CD4-positive, CD25-positive, alpha-beta regulatory T cell (primary cell): ENCODE measurements around the gene PRKAR2B. TPM values are rescaled to one million over a fixed set of nuclear protein-coding genes. Genes with fewer than 3 reads are reported as not detected.

Source experiments
- ATAC-seq, 2 donors: fragments of 150-1000 bp; cut with Tn5 transposase; one replicate each; pipeline ENCODE4 v1.10.0; 2021; ENCODE audit warnings: low read depth in 2 of 2, moderate number of reproducible peaks in 2 of 2, moderate library complexity in 1 of 2
- DNase-seq, 3 donors: peaks; one replicate each; pipeline versions ENCODE4 v3.0.0 to v3.0.0-alpha.2; 2012 to 2022; ENCODE audit warnings: mixed read lengths in 1 of 3
- H3K27ac ChIP-seq: one replicate; pipeline ENCODE4 v1.7.0; 2013; ENCODE audit warnings: mild to moderate bottlenecking, low read length; ENCODE audit not compliant: insufficient read depth, poor library complexity, severe bottlenecking
- H3K27me3 ChIP-seq: one replicate; pipeline ENCODE4 v1.7.0; 2013; ENCODE audit warnings: low read length; ENCODE audit not compliant: control insufficient read depth, insufficient read depth
- H3K36me3 ChIP-seq: one replicate; pipeline ENCODE4 v1.7.0; 2013; ENCODE audit warnings: mild to moderate bottlenecking, low read length, moderate library complexity; ENCODE audit not compliant: control insufficient read depth, insufficient read depth
- H3K4me1 ChIP-seq: 2 replicates; pipeline ENCODE4 v1.7.0; 2013; ENCODE audit warnings: mild to moderate bottlenecking, low read length; ENCODE audit not compliant: insufficient read depth, control insufficient read depth, poor library complexity, severe bottlenecking
- H3K4me3 ChIP-seq: one replicate; pipeline ENCODE4 v1.7.0; 2013; ENCODE audit warnings: low read depth, mild to moderate bottlenecking, low read length, moderate library complexity
- H3K9me3 ChIP-seq, 2 experiments: 1 replicate in 1 of 2; 2 replicates in 1 of 2; pipeline ENCODE4 v1.7.0; 2013; ENCODE audit warnings: low read length in 2 of 2, mild to moderate bottlenecking in 1 of 2, moderate library complexity in 1 of 2; ENCODE audit not compliant: control insufficient read depth in 2 of 2
- H3K27ac Mint-ChIP-seq, 3 donors: one replicate each; pipeline ENCODE4 v1.8.0; 2020 to 2022; ENCODE audit warnings: mild to moderate bottlenecking in 3 of 3, mixed read lengths in 3 of 3, moderate library complexity in 2 of 3
- H3K27me3 Mint-ChIP-seq: one replicate; pipeline ENCODE4 v1.8.0; 2022; ENCODE audit warnings: mild to moderate bottlenecking, mixed read lengths
- H3K36me3 Mint-ChIP-seq: one replicate; pipeline ENCODE4 v1.8.0; 2020; ENCODE audit warnings: mixed read lengths
- H3K4me1 Mint-ChIP-seq, 4 donors: one replicate each; pipeline ENCODE4 v1.8.0; 2020 to 2022; ENCODE audit warnings: mixed read lengths in 4 of 4, mild to moderate bottlenecking in 1 of 4
- H3K4me3 Mint-ChIP-seq, 4 donors: one replicate each; pipeline ENCODE4 v1.8.0; 2020 to 2022; ENCODE audit warnings: mild to moderate bottlenecking in 4 of 4, mixed read lengths in 4 of 4, moderate library complexity in 3 of 4
- H3K9me3 Mint-ChIP-seq, 7 donors: one replicate each; pipeline ENCODE4 v1.8.0; 2020 to 2022; ENCODE audit warnings: mixed read lengths in 7 of 7, mild to moderate bottlenecking in 3 of 7, moderate library complexity in 2 of 7
- polyA plus RNA-seq, 4 donors: library from polyadenylated mRNA; unstranded; fragments of 300-500 nt; fragmentation: Illumina TruSeq; gene quantifications; one replicate each; pipeline ENCODE4 v1.2.3, GENCODE V29; 2021
- total RNA-seq: library from RNA; stranded (reverse); gene quantifications from one replicate; pipeline ENCODE4 v1.2.3, GENCODE V29; 2022

The PRKAR2B gene
- total and polyA plus RNA-seq, 5 donors from 2014 or later = 0.05 to 8.0 (median 0.11) TPM

DNA sequence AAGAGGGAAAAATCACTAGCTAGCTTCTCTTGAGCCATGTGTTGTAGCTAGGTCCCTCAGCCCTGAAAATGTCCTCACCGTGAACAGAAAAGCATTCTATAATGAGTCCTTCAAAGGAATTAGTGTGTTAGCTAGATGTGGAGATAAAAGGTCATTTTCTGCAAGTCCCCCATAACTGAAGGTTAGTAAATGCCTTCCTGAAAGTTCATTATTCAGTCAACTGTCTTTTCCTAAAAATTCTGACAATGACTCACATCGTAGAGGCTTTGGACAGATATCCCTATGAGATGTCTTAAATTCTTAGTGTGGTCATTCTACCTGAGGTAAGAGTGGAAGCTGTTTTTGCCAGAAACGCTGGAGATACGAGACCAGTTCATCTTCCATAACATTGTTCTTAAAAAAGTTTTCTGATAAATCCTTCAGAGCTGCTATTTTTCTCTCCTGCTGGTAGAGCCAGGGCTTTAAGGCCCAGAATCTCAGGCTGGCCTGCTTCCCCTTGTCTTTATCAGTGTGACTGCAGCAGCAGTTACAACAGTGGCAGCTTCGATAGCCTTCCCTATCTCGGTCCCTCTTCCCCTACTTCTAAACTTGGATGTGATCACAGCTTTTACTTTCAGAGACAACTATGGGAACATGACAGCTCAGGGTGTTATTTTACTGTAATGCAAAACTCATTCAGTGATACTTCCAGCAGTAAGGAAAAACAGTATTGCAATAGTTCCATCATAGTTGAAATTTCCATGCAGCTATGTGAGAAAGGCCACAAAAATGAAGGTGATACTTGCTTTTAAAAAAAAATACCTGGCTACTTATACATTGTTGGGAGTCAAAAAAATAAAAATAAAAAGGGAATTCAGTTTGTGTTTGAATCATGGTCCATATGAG is 37.3 kb upstream of the PRKAR2B start:
- Mint-ChIP-seq H3K4me1 (no peaks in the 10 kb centered on the region), H3K9me3 (peaks cover 0 to 2% (median 0%) of the 10 kb centered on the region in 7 donors), H3K27me3 (peaks cover 9% of the 10 kb centered on the region), H3K27ac (no peak overlapping the region), H3K36me3 (no peaks in the 10 kb centered on the region), H3K4me3 (no peak overlapping the region)
- no peaks in the 10 kb centered on the region for H3K36me3 ChIP-seq
- no peak overlapping the region for H3K4me3 ChIP-seq
- ATAC-seq (no peak), DNase-seq (no peak)
- no peaks in the 10 kb centered on the region for H3K9me3 ChIP-seq
- no peaks in the 10 kb centered on the region for H3K27me3 ChIP-seq
- no peaks in the 10 kb centered on the region for H3K4me1 ChIP-seq
- H3K27ac ChIP-seq = no peak overlapping the region

DNA sequence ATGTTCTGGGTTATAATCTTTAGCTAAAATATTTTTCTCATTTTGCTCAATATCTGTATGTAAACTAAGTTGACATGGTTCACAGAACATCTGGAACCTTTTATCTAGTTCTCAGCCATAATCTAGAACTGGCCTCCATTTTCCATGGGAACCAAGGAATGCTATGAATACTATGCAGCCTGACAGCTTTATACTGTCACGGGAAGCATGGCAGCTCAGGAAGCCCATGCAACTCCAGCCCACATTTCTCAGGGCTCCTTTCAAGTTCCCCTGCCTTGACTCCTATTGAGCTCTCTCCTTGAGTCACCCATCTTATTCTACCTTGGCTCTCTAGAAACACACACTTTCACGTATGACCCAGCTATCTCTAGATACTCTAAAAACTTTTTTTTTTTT is 36.6 kb upstream of the PRKAR2B start:
- DNase-seq = no peak
- no peak overlapping the region for H3K27ac Mint-ChIP-seq
- Histone ChIP-seq H3K4me1 (no peaks in the 10 kb centered on the region), H3K36me3 (no peaks in the 10 kb centered on the region), H3K27me3 (no peaks in the 10 kb centered on the region), H3K27ac (no peak overlapping the region), H3K9me3 (no peaks in the 10 kb centered on the region), H3K4me3 (no peak overlapping the region)
- peaks cover 0 to 2% (median 0%) of the 10 kb centered on the region in 7 donors for H3K9me3 Mint-ChIP-seq
- H3K4me1 Mint-ChIP-seq = no peaks in the 10 kb centered on the region
- H3K27me3 Mint-ChIP-seq = peaks cover 4% of the 10 kb centered on the region
- no peak overlapping the region for H3K4me3 Mint-ChIP-seq
- H3K36me3 Mint-ChIP-seq = no peaks in the 10 kb centered on the region
- no peak for ATAC-seq

DNA sequence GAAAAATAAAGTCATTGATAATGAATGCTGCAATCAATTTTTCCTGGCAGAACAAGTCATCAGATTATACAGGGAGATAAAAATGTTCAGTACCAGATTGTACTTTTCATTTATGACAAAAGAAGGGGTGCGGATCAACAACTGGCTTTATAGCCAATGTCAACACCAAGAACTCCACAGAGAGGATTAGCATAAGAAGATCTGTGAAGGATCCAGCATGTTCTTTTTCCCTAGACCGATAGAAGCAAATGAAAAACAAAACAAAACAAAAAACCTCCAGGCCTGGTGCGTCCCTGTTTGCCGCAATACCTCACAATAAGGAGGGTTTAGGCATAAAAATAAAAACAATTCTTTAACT is 34.7 kb upstream of the PRKAR2B start:
- Histone ChIP-seq H3K9me3 (no peaks in the 10 kb centered on the region), H3K4me1 (no peaks in the 10 kb centered on the region), H3K27ac (no peak overlapping the region), H3K27me3 (peaks cover 2% of the 10 kb centered on the region), H3K4me3 (no peak overlapping the region), H3K36me3 (no peaks in the 10 kb centered on the region)
- H3K27me3 Mint-ChIP-seq = peaks cover 7% of the 10 kb centered on the region
- H3K36me3 Mint-ChIP-seq = no peaks in the 10 kb centered on the region
- H3K9me3 Mint-ChIP-seq = peaks cover 0 to 2% (median 0%) of the 10 kb centered on the region in 7 donors
- DNase-seq (no peak), ATAC-seq (no peak)
- H3K4me3 Mint-ChIP-seq = no peak overlapping the region
- no peaks in the 10 kb centered on the region for H3K4me1 Mint-ChIP-seq
- no peak overlapping the region for H3K27ac Mint-ChIP-seq

DNA sequence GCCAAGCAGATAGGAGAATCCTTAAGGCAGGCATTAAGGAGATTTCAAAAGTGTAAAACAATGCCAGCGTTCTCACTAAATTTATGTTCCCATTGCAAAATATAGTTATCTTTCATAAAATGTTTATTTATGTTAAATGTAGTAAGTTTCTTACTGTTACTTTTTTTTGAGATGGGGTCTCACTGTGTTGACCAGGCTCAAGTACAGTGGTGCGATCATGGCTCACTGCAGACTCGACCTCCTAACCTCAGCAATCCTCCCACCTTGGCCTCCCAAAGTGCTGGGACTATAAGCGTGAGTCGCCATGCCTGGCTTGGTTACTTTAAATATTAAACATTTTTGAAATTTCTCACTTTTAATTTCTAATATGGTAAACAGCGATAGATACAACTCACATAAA is 31.8 kb upstream of the PRKAR2B start:
- ATAC-seq = no peak
- H3K36me3 ChIP-seq = no peaks in the 10 kb centered on the region
- Mint-ChIP-seq H3K27me3 (peaks cover 9% of the 10 kb centered on the region), H3K4me1 (no peaks in the 10 kb centered on the region), H3K4me3 (no peak overlapping the region), H3K9me3 (peaks cover 0 to 2% (median 0%) of the 10 kb centered on the region in 7 donors), H3K27ac (no peak overlapping the region), H3K36me3 (no peaks in the 10 kb centered on the region)
- H3K27me3 ChIP-seq = peaks cover 2% of the 10 kb centered on the region
- no peak overlapping the region for H3K4me3 ChIP-seq
- no peak for DNase-seq
- H3K4me1 ChIP-seq = no peaks in the 10 kb centered on the region
- H3K27ac ChIP-seq = no peak overlapping the region
- H3K9me3 ChIP-seq = no peaks in the 10 kb centered on the region

DNA sequence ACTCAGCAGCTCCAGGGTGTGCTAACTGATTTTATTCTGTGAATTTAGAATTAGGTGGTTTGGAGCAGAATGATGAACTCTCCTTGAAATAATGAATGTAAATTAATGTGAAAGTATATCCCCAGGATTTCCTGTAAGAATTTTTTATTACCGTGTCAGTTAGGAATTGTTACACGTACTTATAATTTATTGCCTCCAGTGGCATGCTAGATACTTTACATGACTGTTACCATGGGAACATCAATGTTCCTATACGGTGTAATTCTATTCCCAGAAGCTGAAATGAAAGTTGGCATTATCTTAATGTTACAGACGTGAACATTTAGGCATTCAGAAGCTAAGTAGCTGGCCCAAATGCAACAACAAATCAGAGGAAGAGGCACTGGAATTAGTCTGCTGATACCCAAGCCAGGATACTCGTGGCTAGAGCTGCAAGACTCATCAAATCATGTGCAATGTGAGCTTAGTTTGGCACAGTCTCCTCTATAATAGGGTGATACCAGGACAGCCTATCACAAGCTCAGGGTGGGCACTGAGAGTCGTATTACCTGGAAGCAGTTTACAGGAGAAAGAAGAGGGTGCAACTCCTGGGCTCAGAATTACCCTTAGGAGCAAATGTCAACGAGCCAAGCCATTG is 30.0 kb upstream of the PRKAR2B start:
- Histone ChIP-seq H3K27me3 (peaks cover 2% of the 10 kb centered on the region), H3K4me3 (no peak overlapping the region), H3K4me1 (no peaks in the 10 kb centered on the region), H3K36me3 (no peaks in the 10 kb centered on the region), H3K9me3 (no peaks in the 10 kb centered on the region), H3K27ac (no peak overlapping the region)
- Mint-ChIP-seq H3K27ac (no peak overlapping the region), H3K27me3 (peaks cover 9% of the 10 kb centered on the region), H3K36me3 (no peaks in the 10 kb centered on the region), H3K9me3 (peaks cover 0 to 2% (median 0%) of the 10 kb centered on the region in 7 donors), H3K4me1 (no peaks in the 10 kb centered on the region), H3K4me3 (no peak overlapping the region)
- ATAC-seq (no peak), DNase-seq (no peak)

DNA sequence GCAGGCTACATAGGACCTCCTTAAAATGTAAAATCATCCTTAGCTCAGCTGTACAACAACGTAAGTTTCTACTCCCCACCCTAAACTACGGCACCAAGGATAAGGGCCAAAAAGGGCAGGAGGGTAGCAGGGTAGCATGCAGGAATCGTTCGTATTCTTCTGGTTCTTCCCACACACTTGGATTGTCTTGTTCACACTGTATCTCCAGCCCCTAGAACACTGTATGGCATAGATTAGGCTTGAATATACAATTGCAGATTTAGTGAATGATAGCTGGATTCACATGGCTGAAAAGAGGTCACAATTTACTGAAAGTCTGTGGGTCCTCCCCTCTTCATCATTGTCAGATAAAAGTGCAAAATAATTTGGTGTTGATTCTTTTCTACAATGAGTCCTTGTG is 28.2 kb upstream of the PRKAR2B start:
- Histone ChIP-seq H3K9me3 (no peaks in the 10 kb centered on the region), H3K27me3 (peaks cover 2% of the 10 kb centered on the region), H3K4me1 (no peaks in the 10 kb centered on the region), H3K36me3 (no peaks in the 10 kb centered on the region), H3K4me3 (no peak overlapping the region), H3K27ac (no peak overlapping the region)
- Mint-ChIP-seq H3K27me3 (peaks cover 9% of the 10 kb centered on the region), H3K4me3 (no peak overlapping the region), H3K27ac (no peak overlapping the region), H3K36me3 (no peaks in the 10 kb centered on the region), H3K9me3 (no peaks in the 10 kb centered on the region), H3K4me1 (no peaks in the 10 kb centered on the region)
- no peak for DNase-seq
- no peak for ATAC-seq

DNA sequence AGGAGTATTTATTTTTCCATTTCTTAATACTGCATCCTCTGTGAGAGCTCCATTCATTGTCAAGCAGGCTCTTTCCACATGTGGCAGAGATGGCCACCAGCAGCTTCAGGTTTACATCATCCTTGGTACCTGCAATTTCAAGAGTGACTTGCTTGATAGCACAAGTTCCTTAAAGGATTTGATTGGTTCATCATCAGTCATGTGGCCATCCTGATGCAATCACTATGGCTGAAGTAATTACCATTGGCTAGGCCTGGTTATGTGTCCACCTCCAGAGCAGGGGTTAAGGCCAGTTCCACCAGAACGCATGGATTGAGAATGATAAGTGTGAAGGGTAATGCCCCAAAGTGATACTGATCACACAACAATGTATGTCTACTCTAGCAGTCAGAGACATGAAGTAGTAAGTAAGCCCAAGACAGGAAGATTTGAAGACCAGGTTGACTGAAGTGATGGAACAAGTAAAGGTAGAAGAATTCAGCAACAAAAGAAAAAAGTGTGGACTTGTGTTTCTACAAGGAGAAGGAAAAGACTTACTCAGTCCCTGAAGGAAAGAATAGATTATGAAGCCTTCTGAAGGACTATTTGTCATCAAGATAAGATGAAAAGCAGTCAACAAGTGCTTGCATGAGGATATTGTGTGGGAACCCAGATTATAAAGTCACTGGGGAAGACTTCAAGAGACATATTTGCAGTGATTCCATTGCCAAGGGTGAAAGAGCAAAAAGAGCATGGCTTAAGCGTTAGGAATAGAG is 26.4 kb upstream of the PRKAR2B start:
- no peaks in the 10 kb centered on the region for H3K4me1 Mint-ChIP-seq
- DNase-seq = no peak
- peaks cover 17% of the 10 kb centered on the region for H3K27me3 Mint-ChIP-seq
- H3K27me3 ChIP-seq = peaks cover 4% of the 10 kb centered on the region
- H3K4me3 Mint-ChIP-seq = no peak overlapping the region
- H3K27ac Mint-ChIP-seq = no peak overlapping the region
- no peaks in the 10 kb centered on the region for H3K36me3 ChIP-seq
- H3K9me3 ChIP-seq = no peaks in the 10 kb centered on the region
- H3K36me3 Mint-ChIP-seq = no peaks in the 10 kb centered on the region
- ATAC-seq = no peak
- H3K9me3 Mint-ChIP-seq = no peaks in the 10 kb centered on the region
- H3K27ac ChIP-seq = no peak overlapping the region
- H3K4me1 ChIP-seq = no peaks in the 10 kb centered on the region
- H3K4me3 ChIP-seq = no peak overlapping the region
